GM23338 (cell line): ENCODE data around the gene HEMK1. TPM values are rescaled to one million over a fixed set of nuclear protein-coding genes. Genes with fewer than 3 reads are reported as not detected.

Source experiments
- ATAC-seq: fragments of 200-7000 bp; cut with Tn5 transposase; 3 replicates; pipeline ENCODE4 v1.9.1; 2020
- DNase-seq: peaks from one replicate; pipeline ENCODE4 v3.0.0-alpha.2; 2015; ENCODE audit warnings: low spot score
- H2AFZ ChIP-seq: fragments of 200-600 bp; sonication (generic); 2 replicates; pipeline ENCODE4 v1.8.0; 2016; ENCODE audit warnings: antibody characterized with exemption, mild to moderate bottlenecking, moderate library complexity
- H3F3A ChIP-seq: fragments of 200-600 bp; sonication (generic); replicated peaks from 2 replicates; pipeline ENCODE4 v1.8.0; 2017; ENCODE audit warnings: antibody characterized with exemption, mixed run types, low read depth
- H3K27ac ChIP-seq: fragments of 200-600 bp; sonication (generic); 2 replicates; pipeline ENCODE4 v1.6.1; 2016; ENCODE audit warnings: low read depth
- H3K27me3 ChIP-seq: fragments of 200-600 bp; sonication (generic); 2 replicates; pipeline ENCODE4 v1.8.0; 2016; ENCODE audit warnings: mild to moderate bottlenecking, mixed run types, moderate library complexity; ENCODE audit not compliant: insufficient read depth
- H3K36me3 ChIP-seq: fragments of 200-600 bp; sonication (generic); 2 replicates; pipeline ENCODE4 v1.8.0; 2016; ENCODE audit warnings: mild to moderate bottlenecking; ENCODE audit not compliant: insufficient read depth
- H3K4me1 ChIP-seq: fragments of 200-600 bp; sonication (generic); 2 replicates; pipeline ENCODE4 v1.8.0; 2016; ENCODE audit warnings: mild to moderate bottlenecking, moderate library complexity; ENCODE audit not compliant: insufficient read depth
- H3K4me2 ChIP-seq: fragments of 200-600 bp; sonication (generic); 2 replicates; pipeline ENCODE4 v1.7.1; 2017; ENCODE audit warnings: mixed run types
- H3K4me3 ChIP-seq: fragments of 200-600 bp; sonication (generic); 2 replicates; pipeline ENCODE4 v1.6.1; 2016; ENCODE audit warnings: mixed run types
- H3K79me2 ChIP-seq: fragments of 200-600 bp; sonication (generic); replicated peaks from 2 replicates; pipeline ENCODE4 v1.8.0; 2017; ENCODE audit warnings: mild to moderate bottlenecking; ENCODE audit not compliant: insufficient read depth
- H3K9me2 ChIP-seq: fragments of 200-600 bp; sonication (generic); 2 replicates; pipeline ENCODE4 v1.8.0; 2017; ENCODE audit not compliant: insufficient read depth
- H4K20me1 ChIP-seq: fragments of 200-600 bp; sonication (generic); replicated peaks from 2 replicates; pipeline ENCODE4 v1.8.0; 2017; ENCODE audit warnings: mild to moderate bottlenecking; ENCODE audit not compliant: insufficient read depth
- H3K27ac Mint-ChIP-seq: 2 replicates; pipeline ENCODE4 v1.8.0; 2020; ENCODE audit warnings: inconsistent platforms, mild to moderate bottlenecking, moderate library complexity, mixed read lengths
- H3K27me3 Mint-ChIP-seq: 3 replicates; pipeline ENCODE4 v1.8.0; 2022; ENCODE audit warnings: low read depth, mild to moderate bottlenecking, moderate library complexity, mixed read lengths, inconsistent platforms; ENCODE audit not compliant: insufficient read depth, poor library complexity
- H3K36me3 Mint-ChIP-seq: 3 replicates; pipeline ENCODE4 v1.8.0; 2021; ENCODE audit warnings: low read depth, mild to moderate bottlenecking, inconsistent platforms, moderate library complexity, mixed read lengths
- H3K4me1 Mint-ChIP-seq: 3 replicates; pipeline ENCODE4 v1.8.0; 2020; ENCODE audit warnings: mild to moderate bottlenecking, inconsistent platforms, mixed read lengths
- H3K4me3 Mint-ChIP-seq: 3 replicates; pipeline ENCODE4 v1.8.0; 2021; ENCODE audit warnings: moderate library complexity, mild to moderate bottlenecking, inconsistent platforms, mixed read lengths
- H3K9me3 Mint-ChIP-seq: 3 replicates; pipeline ENCODE4 v1.8.0; 2020; ENCODE audit warnings: moderate library complexity, mild to moderate bottlenecking, inconsistent platforms, mixed read lengths
- CREB1 ChIP-seq: fragments of 250-450 bp; sonication (Bioruptor Pico); IDR thresholded peaks from 2 replicates; pipeline ENCODE4 v1.5.0; 2020; ENCODE audit warnings: low read depth, mild to moderate bottlenecking, moderate library complexity
- CTCF ChIP-seq, 2 experiments: fragments of 200-600 bp in 1 of 2; sonication (generic) in 1 of 2; conservative IDR thresholded peaks; 2 replicates each; pipeline versions ENCODE4 v1.5.1 to v1.6.1; 2016 to 2017; ENCODE audit warnings: antibody characterized with exemption in 2 of 2, low read depth in 2 of 2, mild to moderate bottlenecking in 2 of 2, moderate library complexity in 1 of 2
- ETS1 ChIP-seq: IDR thresholded peaks from 2 replicates; pipeline ENCODE4 v1.6.1; 2016; ENCODE audit warnings: antibody characterized with exemption
- EZH2 ChIP-seq: fragments of 200-600 bp; sonication (generic); IDR thresholded peaks from one replicate; pipeline ENCODE4 v1.8.0; 2017; ENCODE audit warnings: antibody characterized with exemption, mild to moderate bottlenecking, low read depth; ENCODE audit not compliant: unreplicated experiment
- EZH2phosphoT487 ChIP-seq: fragments of 200-600 bp; sonication (generic); IDR thresholded peaks from one replicate; pipeline ENCODE4 v1.8.1; 2018; ENCODE audit warnings: antibody characterized with exemption; ENCODE audit not compliant: unreplicated experiment
- JUNB ChIP-seq: IDR thresholded peaks from one replicate; pipeline ENCODE4 v1.6.1; 2016; ENCODE audit warnings: antibody characterized with exemption; ENCODE audit not compliant: unreplicated experiment
- NANOG ChIP-seq: IDR thresholded peaks from 2 replicates; pipeline ENCODE4 v1.6.1; 2016; ENCODE audit warnings: antibody characterized with exemption, borderline replicate concordance
- POLR2AphosphoS5 ChIP-seq: IDR thresholded peaks from 2 replicates; pipeline ENCODE4 v1.6.1; 2016; ENCODE audit warnings: antibody characterized with exemption, low read depth
- REST ChIP-seq: IDR thresholded peaks from one replicate; pipeline ENCODE4 v1.6.1; 2018; ENCODE audit warnings: antibody characterized with exemption; ENCODE audit not compliant: unreplicated experiment
- STAT1 ChIP-seq: IDR thresholded peaks from one replicate; pipeline ENCODE4 v1.6.1; 2016; ENCODE audit warnings: antibody characterized with exemption; ENCODE audit not compliant: unreplicated experiment
- ZNF114 ChIP-seq: fragments of 250-450 bp; sonication (Bioruptor Pico); IDR thresholded peaks from 2 replicates; pipeline ENCODE4 v1.5.0; 2020; ENCODE audit warnings: mild to moderate bottlenecking, moderate library complexity
- ZNF331 ChIP-seq: fragments of 250-450 bp; sonication (Bioruptor Pico); IDR thresholded peaks from 2 replicates; pipeline ENCODE4 v1.5.0; 2020; ENCODE audit warnings: low read depth, mild to moderate bottlenecking, moderate library complexity
- ZNF462 ChIP-seq: fragments of 250-450 bp; sonication (Bioruptor Pico); IDR thresholded peaks from 2 replicates; pipeline ENCODE4 v1.5.0; 2020; ENCODE audit warnings: mild to moderate bottlenecking, moderate library complexity
- polyA plus RNA-seq: library from polyadenylated mRNA; unstranded; fragments of >200 nt; fragmentation: Nextera tagmentation; extraction: Ambion mirVana; gene quantifications from 2 replicates; pipeline ENCODE4 v1.2.1, GENCODE V29; 2016
- total RNA-seq: library from RNA; depleted of rRNA; stranded (reverse); fragments of >200 nt; shearing (Covaris generic); gene quantifications from 2 replicates; pipeline ENCODE4 v1.2.3, GENCODE V29; 2014

HEMK1 gene
- total and polyA plus RNA-seq, 2 experiments from 2014 or later: 5.6 to 10.1 TPM

- peaks cover 9% of the 10 kb centered on the region for H3F3A ChIP-seq
Observed at GRCh38 chr3:50520849-50521248, 48.5 kb upstream of the HEMK1 start.

More at GRCh38 chr3:50520849-50521248, 48.5 kb upstream of the HEMK1 start:
- Mint-ChIP-seq H3K9me3 (no peaks in the 10 kb centered on the region), H3K27me3 (peaks cover 34% of the 10 kb centered on the region), H3K36me3 (no peaks in the 10 kb centered on the region), H3K27ac (peak overlapping the region; percentile 83), H3K4me3 (no peak overlapping the region), H3K4me1 (peaks cover 84% of the 10 kb centered on the region)
- no peaks in the 10 kb centered on the region for H3K27me3 ChIP-seq
- ATAC-seq (no peak), DNase-seq (no peak)
- H3K4me1 ChIP-seq: peaks cover 55% of the 10 kb centered on the region
- H3K4me3 ChIP-seq: 0 out of 2 replicates have a peak overlapping the region, but pooled peaks have one; percentile 17
- peak overlapping the region; percentile 88 for H2AFZ ChIP-seq
- H3K4me2 ChIP-seq: peak overlapping the region; percentile 72
- H3K36me3 ChIP-seq: no peaks in the 10 kb centered on the region
- H3K27ac ChIP-seq: peak overlapping the region; percentile 93; the same call in 1 of the 2 replicates
- no peaks in the 10 kb centered on the region for H3K79me2 ChIP-seq
- H3K9me2 ChIP-seq: no peaks in the 10 kb centered on the region
- no peaks in the 10 kb centered on the region for H4K20me1 ChIP-seq
- TF ChIP-seq CTCF (conservative IDR thresholded peaks at IDR 0.05; ENCODE audit: low read depth in 2 of 2) (no peak), REST (no peak), STAT1 (no peak), ZNF331 (CRISPR knock-in tag) (no peak), EZH2 (no peak), CREB1 (CRISPR knock-in tag) (no peak), JUNB (no peak), POLR2AphosphoS5 (no peak), ZNF114 (CRISPR knock-in tag) (no peak), NANOG (no peak), EZH2phosphoT487 (no peak), ZNF462 (CRISPR knock-in tag) (no peak), ETS1 (no peak)
